SK-N-SH (cell line): ENCODE results near the gene MROH7.

ENCODE experiments used
- CTCF ChIP-seq: fragments of 200-600 bp; sonication (generic); IDR thresholded peaks from 2 replicates; pipeline ENCODE4 v1.6.1; 2017; ENCODE audit warnings: antibody characterized with exemption, mild to moderate bottlenecking, moderate library complexity
- FOSL2 ChIP-seq: IDR thresholded peaks from 2 replicates; pipeline ENCODE4 v1.4.0; 2012; ENCODE audit warnings: low read depth, mild to moderate bottlenecking, moderate library complexity, borderline replicate concordance
- FOXJ3 ChIP-seq: sonication (generic); formaldehyde crosslinking; IDR thresholded peaks from 2 replicates; pipeline ENCODE4 v1.5.1; 2020; ENCODE audit warnings: mild to moderate bottlenecking, missing genetic modification reagents
- GATA2 ChIP-seq: sonication (generic); formaldehyde crosslinking; IDR thresholded peaks from 2 replicates; pipeline ENCODE4 v1.5.0; 2020; ENCODE audit warnings: mild to moderate bottlenecking, missing genetic modification reagents
- JUND ChIP-seq: IDR thresholded peaks from 2 replicates; pipeline ENCODE4 v1.4.0; 2012
- MXI1 ChIP-seq: IDR thresholded peaks from 2 replicates; pipeline ENCODE4 v1.6.1; 2012; ENCODE audit warnings: mild to moderate bottlenecking, low read depth, low read length, improper control_type of control experiment
- POLR2AphosphoS5 ChIP-seq: IDR thresholded peaks from 2 replicates; pipeline ENCODE4 v1.6.1; 2012; ENCODE audit warnings: low read depth, low read length
- RCOR1 ChIP-seq: fragments of 150-350 bp; IDR thresholded peaks from 2 replicates; pipeline ENCODE4 v1.6.1; 2017; ENCODE audit warnings: antibody characterized with exemption, low read length
- SIN3A ChIP-seq: IDR thresholded peaks from 2 replicates; pipeline ENCODE4 v1.6.1; 2012; ENCODE audit warnings: low read depth, mild to moderate bottlenecking, low read length, moderate library complexity, borderline replicate concordance
- TCF12 ChIP-seq: IDR thresholded peaks from 2 replicates; pipeline ENCODE4 v1.4.0; 2012
- TEAD4 ChIP-seq: IDR thresholded peaks from 2 replicates; pipeline ENCODE4 v1.4.0; 2012; ENCODE audit warnings: mild to moderate bottlenecking, borderline replicate concordance; ENCODE audit not compliant: insufficient read depth
- USF2 ChIP-seq: fragments of 150-350 bp; IDR thresholded peaks from 2 replicates; pipeline ENCODE4 v1.6.1; 2017; ENCODE audit warnings: antibody characterized with exemption, low read length, low read depth, borderline replicate concordance
- TF ChIP-seq, protein P1 (sequence below): IDR thresholded peaks from 2 replicates; pipeline ENCODE4 v1.6.1; 2012; ENCODE audit warnings: mild to moderate bottlenecking, low read depth, low read length, moderate library complexity

- TF ChIP-seq USF2 (no peak), TEAD4 (no peak), SIN3A (no peak), JUND (no peak), CTCF (no peak), TCF12 (no peak), MXI1 (no peak), RCOR1 (no peak), FOSL2 (no peak), POLR2AphosphoS5 (no peak), FOXJ3 (CRISPR knock-in tag) (no peak), GATA2 (CRISPR knock-in tag) (no peak)
- TF ChIP-seq, protein P1, sequence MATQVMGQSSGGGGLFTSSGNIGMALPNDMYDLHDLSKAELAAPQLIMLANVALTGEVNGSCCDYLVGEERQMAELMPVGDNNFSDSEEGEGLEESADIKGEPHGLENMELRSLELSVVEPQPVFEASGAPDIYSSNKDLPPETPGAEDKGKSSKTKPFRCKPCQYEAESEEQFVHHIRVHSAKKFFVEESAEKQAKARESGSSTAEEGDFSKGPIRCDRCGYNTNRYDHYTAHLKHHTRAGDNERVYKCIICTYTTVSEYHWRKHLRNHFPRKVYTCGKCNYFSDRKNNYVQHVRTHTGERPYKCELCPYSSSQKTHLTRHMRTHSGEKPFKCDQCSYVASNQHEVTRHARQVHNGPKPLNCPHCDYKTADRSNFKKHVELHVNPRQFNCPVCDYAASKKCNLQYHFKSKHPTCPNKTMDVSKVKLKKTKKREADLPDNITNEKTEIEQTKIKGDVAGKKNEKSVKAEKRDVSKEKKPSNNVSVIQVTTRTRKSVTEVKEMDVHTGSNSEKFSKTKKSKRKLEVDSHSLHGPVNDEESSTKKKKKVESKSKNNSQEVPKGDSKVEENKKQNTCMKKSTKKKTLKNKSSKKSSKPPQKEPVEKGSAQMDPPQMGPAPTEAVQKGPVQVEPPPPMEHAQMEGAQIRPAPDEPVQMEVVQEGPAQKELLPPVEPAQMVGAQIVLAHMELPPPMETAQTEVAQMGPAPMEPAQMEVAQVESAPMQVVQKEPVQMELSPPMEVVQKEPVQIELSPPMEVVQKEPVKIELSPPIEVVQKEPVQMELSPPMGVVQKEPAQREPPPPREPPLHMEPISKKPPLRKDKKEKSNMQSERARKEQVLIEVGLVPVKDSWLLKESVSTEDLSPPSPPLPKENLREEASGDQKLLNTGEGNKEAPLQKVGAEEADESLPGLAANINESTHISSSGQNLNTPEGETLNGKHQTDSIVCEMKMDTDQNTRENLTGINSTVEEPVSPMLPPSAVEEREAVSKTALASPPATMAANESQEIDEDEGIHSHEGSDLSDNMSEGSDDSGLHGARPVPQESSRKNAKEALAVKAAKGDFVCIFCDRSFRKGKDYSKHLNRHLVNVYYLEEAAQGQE, result no peak
These were observed 70.0 kb downstream of the MROH7 start for GRCh38 chr1:54711536-54711935.
